GM19328 (cell line): ENCODE results near the gene SCLY.
"Not testable (repeated sequence)": the region's sequence is repeated elsewhere in the genome, so short reads cannot be mapped to it uniquely, and the experiment has no call there.

Experiments
- ATAC-seq: cut with Tn5 transposase; IDR thresholded peaks from one replicate; pipeline ENCODE4 v1.9.1; 2021; ENCODE audit warnings: mild to moderate bottlenecking, moderate library complexity; ENCODE audit not compliant: unreplicated experiment

Gene SCLY, protein sequence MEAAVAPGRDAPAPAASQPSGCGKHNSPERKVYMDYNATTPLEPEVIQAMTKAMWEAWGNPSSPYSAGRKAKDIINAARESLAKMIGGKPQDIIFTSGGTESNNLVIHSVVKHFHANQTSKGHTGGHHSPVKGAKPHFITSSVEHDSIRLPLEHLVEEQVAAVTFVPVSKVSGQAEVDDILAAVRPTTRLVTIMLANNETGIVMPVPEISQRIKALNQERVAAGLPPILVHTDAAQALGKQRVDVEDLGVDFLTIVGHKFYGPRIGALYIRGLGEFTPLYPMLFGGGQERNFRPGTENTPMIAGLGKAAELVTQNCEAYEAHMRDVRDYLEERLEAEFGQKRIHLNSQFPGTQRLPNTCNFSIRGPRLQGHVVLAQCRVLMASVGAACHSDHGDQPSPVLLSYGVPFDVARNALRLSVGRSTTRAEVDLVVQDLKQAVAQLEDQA

DNA sequence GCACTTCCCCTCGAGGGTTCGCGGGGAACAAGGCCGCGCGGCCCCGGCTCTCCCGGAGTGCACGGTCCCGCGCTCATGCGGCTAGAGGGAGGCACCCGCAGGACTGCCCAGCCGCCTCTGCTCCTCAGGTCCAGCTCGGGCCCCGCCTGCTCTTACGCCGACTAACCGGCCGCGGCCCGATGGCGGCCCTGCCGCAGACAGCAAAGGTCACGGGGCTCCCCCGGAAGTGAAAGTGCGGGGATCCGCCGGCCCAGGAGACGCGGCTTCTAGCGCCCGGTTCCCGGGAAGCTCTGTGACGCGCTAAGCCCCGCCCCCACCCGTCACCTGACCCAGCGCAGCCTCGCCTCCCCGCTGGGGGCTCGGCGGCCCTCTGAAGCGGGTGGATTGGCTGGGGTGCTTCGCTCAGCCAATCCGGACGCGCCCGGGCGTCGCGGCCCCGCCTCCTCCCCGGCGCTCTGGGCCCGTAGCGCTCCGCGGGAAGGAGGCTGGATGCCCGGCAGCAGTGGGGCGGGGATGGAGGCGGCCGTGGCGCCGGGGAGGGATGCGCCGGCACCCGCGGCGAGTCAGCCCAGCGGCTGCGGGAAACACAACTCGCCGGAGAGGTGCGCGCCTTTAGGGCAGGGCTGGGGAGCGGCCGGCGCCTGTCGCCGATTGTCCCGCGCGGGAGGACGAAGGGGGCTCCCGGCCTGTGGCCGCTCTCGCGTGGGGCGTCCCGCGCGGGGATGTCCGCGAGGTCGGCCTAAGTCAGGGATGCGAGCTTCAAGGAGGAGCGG is at the start of gene SCLY:
Gene SCLY, plus strand, starts transcription at position 460 of the 773 bp plus-strand sequence. Its CDS starts 54 bp downstream, at position 514.
- peak; percentile 99 for ATAC-seq

DNA sequence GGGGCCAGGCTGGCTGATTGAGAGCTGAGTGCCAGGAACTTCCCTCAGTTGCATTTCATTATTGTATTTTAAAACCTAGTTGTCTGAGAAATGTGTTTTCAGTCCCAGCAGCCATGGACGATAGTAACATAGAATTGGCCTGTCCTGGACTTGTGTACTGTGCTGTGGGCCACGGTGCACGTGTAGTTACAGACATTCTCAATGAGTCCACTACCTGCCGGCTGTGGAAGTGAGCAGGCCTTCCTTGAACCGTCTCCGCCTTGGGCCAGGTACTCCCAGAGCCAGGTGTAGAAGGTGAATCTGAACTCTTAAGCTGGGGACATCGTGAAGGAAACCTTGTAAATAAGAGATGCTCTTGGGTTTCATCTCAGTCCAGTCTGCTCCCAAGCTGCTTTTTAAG is 47.0 kb upstream of the SCLY start:
- ATAC-seq, result no peak

DNA sequence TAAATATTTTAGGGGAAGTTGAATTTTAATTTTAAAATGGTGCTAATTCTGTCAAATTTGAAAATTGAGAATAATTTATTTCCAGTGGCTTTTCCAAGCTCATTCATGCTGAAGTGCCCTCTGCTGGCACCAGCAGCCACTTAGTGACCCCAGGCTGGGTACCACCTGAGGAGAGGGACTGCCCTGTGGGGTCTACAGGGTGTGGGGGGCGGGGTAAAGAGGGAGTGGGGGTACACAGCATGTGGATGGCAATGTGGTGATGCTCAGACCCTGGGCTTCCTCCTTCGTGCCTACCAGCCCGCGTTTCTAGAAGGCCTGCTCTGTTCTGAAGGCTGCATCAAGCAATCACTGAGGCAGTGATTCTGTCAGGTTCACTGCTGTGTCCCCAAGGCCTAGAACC is 45.1 kb upstream of the SCLY start:
- ATAC-seq, result no peak

DNA sequence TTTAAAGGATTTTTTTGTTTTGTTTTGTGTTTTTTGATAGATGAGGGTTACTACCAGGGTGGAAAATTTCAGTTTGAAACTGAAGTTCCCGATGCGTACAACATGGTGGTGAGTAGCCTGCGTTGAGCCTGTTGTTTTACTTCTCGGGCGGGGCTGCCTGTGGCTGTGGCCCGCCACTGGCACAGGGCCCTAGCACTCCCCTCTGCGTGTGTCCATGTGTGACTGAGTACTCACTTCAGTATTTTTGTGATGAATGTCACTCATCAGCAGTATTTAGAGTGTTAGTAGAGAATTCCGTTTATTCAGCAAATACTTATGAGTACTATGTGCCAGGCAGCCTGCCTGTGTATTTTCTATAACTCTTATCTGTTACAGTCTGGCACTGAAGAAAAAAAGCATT is 44.3 kb upstream of the SCLY start:
- ATAC-seq, result no peak

DNA sequence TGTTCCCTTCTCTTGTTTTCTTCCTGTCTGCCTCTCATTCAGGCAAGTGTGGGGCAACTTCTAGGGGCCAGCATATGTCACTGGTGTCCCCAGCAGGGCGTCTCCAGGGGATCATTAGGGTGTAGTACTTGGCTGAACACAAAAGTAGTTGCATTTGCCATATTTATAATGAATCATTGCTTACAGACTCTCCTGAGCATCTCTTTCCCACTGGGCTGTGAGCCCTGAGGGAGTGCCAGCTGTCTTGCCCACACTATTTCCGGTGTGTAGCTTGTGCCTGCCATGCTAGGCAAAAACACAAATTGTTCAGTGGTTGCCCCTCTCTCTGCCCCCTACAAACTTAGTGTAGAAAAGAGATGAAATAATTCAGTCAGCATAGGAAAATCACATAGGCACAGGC is 40.8 kb upstream of the SCLY start:
- ATAC-seq, result no peak

DNA sequence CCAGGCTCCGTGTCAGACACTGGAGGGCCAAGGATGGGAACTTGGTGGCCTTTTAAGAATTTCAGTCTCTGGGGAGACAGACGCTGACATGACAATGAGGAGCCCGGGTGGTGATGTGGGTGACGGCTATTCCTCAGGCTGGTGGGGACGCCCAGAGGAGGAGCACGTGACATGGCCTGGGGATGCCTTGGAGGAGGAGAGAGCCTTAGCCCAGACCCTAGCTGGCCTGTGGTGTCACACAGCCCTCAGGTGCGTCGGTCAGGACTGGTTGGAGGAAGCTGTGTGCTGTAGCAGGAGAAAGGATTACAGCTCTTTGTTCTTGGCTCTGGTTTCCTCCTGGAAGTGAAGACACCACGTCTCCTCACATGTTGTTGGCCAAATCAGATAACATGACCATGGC is 40.0 kb upstream of the SCLY start:
- no peak for ATAC-seq

DNA sequence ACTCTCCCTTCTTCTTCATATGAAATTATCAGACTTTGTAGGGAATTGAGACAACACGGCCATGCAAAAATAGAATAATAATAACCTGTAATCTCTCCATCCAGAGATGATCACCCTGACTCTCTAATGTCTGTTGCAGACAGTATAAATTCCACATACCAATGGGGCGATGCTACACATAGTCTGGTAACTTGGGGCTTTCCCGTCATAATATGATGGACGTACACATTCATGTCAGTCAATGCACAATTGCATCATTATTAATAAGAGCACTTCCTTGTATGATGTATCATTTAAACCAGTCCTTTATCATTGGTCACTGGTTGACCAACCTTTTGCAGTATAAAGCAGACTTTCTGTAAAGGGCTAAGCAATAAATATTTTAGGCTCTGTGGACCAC is 39.5 kb upstream of the SCLY start:
- ATAC-seq, result no peak

DNA sequence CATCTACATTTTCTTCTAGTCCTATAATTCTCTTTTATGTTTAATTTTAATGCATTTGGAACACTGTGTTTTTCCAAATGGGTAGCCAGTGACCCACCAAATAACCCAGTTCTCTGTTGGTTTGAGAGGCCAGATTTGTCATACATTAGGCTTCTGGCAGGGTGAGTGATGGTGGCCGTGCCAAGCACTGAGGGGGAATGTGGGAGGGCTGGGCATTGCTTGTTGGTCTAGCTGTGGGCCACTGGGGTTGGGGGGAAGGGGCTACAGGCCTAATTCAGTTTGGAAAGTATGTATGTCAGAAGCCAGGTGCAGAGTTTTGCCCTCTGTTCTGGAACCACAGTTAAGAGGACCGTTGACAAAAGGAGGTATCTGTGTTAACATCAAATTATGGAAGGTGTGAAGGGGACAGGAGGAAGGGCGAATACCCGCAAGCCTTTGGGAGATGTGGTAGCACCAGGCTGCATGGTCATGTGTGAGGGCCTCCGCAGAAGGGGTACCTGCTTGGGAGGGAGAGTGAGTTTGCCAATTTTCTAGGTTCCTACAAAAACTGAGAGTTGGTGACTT is 38.1 kb upstream of the SCLY start:
- no peak for ATAC-seq

DNA sequence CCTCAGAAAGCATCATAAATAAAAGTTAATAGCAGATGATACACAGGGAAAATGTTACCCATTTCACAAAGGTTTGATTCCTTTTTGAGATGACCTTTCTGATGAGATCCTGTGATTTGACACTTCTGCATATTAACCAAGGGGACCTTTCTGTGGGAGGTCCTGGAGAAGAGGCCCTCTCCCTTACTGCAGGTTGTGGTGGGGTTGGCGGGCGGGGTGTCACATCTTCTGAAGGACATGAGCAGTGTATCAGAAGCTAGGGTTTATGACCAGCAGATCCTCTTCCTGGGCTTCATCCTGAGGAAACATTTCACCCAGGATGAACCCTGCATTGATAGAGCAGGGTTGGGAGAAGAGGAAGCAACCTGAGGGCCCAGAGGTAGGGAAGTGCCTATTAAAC is 37.2 kb upstream of the SCLY start:
- ATAC-seq, result no peak

DNA sequence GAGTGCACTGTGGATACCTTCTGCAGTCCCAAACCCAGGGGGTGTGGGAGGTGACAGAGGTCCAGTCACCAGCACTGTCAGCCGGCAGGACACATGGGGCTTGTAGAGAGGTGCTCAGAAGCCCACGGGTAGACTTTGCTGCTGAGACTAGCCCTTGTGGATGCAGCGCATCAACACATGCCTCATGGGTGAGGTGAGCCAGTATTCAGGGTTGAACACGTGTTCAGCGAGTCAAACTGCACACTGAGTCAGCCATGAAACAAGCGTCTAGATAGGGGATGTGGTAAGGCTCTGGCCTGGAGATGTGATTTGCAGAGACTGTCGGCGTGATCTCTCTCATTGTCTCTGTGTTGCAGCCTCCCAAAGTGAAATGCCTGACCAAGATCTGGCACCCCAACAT is 35.8 kb upstream of the SCLY start:
- no peak for ATAC-seq

DNA sequence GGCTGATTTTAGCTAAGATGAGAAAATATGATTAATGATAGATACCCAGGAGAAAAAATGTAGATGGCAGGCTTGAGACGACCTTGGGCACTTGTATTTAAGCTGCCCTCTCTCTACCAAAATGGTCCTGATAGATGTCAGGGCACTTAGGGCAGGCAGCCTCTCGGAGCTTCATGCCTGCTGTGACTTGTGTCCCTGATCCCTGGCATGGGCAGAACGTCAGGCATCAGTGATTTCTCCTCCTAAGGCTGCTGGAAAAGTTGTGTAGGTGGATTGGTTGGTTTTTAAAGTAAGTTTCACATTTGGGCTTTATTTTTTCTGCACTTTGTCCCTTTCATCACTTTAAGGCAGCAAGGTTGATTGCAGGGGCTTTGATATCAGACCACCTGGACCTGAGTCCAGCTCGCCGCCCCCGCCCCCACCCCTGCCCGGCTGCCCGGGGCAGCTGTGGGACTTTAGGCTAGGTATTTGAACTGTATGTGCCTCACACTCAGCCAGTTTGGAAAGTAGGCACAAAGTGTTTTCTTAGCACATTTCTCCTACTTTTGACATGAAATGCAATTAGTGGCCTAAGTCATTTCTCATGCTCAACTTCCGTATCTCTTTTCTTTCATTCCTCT is 35.0 kb upstream of the SCLY start:
- ATAC-seq, result no peak

DNA sequence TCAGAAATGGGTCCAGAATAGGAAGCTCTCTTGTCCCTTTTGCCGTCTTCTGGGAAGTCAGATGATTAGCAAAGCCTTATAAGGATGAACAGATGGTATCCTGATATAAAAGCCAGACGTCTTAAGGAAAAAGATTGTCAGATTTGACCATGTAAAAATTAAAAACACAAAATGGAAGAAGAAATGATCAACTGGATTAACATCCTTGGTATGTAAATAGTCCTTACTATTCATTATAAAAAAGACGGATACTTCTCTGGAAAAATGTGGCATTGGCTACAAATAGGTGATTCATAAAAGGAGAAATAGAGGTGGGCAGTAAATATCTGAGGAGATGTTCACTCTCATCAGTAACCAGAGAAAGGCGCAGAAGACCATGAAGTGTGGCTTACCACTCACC is 33.7 kb upstream of the SCLY start:
- ATAC-seq, result no peak

DNA sequence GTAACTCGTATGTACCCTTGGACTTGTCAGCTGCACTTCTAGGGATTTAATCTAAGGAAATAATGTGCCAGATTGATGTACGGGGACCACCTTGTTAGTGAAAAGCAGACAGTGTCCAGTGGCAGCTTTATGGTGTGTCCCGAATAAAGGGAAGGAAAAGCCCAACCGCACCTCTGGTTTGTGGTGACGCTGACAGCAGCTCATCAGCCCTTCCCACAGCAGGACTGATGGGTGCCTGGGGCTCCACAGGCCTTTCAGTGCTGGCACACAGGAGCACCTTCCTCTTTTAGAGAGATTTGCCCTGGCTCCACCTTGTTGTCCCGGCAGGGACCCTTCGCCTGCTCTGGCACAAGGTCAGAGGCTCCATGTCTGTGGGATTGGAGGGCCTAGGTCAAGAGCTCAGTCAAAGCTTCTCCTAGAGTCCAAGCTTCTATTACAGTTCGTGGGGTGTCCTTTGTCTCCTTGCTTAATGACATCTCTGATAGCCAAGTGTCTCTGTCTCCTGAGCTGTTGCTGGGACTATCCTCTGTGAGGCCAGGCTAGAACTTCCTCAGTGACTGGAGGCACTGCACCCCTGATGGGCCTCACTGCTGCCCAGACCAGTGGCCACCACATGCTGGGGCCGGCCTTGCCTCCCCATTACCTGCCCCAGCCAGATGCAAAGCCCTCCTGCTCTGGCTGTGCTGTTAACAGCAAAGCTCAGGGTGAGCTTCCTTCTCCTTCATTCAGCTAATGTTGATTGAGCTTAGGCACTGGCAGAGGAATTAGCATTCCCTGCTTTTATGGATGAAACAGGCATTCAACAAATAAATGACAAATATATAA is 33.0 kb upstream of the SCLY start:
- ATAC-seq, result no peak

DNA sequence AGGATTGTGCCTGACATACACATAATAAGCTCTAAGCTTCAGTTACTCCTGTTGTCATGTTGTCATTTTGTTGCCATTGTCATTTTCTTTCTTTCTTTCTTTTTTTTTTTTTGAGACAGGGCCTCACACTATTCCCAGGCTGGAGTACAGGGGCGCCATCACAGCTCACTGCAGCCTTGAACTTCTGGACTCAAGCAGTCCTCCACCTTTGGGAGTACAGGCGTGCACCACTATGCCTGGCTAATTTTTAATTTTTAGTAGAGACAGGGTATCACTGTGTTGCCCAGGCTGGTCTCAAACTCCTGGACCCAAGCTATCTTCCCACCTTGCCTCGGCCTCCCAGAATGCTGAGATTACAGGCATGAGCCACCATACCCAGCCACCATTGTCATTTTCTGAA is 30.9 kb upstream of the SCLY start:
- no peak for ATAC-seq

DNA sequence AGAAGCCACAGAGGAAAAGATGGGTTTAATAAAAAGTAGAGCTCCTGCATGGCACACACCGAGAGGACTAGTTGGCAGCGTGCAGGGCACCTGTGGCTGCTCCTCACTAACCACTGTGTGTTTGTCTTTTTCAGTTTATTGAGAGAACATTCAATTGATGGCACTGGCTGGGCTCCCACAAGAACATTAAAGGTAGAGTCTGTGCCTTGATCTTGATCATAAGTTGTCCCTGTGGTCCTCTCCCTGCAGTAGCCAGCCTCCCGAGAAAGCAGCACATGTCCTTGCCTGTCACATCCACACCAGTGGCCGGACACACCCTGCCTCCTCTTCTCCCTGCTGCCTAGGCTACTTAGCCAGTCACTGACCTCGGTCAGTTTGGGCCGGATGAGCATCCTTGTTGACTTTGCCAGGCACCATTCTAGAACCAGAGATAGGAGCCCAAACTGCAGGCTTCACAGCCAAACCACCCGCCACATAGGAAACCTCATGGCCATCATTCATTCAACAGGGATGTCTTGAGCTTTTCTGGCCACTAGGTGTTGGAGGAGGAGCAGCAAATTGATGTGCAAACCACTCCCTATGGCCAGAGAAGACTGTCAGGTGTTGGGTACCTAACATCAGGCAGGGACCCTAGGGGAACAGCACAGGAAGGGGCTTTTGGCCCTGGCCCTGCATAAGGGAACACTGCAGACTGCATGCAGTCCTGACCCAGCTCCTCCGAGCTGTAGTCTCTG is 30.2 kb upstream of the SCLY start:
- ATAC-seq, result no peak

DNA sequence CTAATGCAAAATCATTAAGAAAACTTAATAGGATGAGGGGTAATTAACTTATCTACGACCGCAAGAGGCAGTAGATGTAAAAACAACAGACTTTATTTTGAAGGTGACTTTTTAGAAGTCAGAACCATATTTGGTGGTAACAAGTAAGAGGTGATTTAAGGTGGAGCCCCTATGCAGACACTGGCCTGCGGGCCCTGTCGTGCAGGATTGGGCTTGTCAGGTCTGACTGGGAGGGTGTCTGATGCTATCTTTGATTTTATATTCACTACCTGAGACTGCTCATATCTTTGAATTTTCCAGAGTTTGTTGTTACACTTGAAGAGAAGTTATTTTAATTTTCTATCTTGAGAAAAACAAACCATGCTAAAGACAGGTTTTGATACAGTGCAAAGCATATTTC is 29.1 kb upstream of the SCLY start:
- ATAC-seq, result no peak

DNA sequence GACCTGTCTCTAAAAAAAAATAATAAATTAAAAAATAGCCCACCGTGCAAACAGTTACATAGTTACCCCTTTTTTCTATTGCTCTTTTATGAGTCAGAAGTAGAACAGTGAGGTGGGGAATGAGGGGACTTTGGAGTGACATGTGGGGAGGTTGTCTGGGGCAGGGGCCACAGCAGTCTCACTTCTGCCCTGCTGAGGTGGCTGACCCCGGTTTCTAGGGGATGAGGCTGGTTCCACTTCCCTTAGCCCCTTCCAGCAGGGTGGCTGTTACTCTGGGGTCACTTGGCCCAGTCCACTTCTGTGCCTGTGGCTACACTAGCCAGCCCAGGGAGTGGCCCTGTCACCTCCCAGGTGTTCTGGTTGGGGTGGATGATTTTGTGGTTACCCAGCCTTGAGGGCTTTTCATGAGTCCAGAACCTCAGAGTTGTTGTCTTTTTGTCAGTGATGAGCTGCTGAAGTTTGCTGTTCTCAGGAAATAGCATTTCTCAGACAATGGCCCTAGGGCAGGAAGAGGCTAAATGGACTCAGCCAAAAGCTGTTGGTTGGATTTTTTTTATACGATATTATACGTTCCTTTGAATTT is 28.0 kb upstream of the SCLY start:
- ATAC-seq, result no peak

DNA sequence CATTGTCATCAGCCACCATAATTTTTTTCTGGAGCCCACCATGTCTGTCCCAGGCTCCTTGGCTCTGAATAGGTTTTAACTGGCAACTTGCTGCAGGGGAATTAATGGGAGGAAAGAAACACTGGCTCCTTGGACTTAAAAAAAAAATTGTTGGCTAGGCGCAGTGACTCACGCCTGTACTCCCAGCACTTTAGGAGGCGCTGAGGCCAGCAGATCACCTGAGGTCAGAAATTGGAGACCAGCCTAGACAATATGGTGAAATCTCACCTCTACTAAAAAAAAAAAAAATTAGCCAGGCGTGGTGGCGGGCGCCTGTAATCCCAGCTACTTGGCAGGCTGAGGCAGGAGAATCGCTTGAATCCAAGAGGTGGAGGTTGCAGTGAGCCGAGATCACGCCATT is 26.8 kb upstream of the SCLY start:
- not testable (repeated sequence) for ATAC-seq

DNA sequence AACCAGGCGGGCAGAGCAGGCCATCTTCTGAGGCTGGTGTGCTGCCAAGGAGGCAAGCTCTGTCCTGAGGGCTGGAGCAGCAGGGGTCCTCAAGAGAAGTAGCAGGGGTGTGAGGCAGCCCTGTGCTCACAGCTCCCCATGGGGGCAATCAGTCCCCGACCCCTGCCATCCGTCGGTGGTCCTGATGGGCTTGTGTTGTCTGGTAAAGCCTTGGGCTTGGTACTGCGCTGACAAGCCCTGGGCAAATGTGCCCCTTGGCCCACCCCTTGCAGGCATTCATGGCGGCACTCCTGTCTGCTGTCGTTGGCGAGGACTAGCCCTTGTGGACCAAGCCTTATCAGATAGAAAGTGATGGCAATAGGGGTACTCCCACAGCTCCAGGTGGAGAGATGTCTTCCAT is 22.6 kb upstream of the SCLY start:
- no peak for ATAC-seq

DNA sequence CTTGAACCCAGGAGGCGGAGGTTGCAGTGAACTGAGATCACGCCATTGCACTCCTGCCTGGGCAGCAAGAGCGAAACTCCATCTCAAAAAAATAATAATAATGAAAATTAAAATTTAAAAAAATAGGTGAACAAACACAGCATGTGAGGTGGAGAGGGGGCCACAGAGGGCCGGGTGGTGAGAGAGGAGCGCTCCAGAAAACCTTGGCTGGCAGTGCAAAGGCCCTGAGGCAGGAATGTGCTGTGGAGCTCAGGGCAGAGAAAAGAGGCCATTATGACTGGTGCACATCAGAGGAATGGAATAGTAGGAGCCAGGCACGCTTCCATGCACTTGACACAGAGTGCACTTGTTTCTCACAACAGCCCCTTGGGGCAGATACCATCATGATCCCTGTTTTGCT is 21.6 kb upstream of the SCLY start:
- ATAC-seq, result no peak
